Endothelial cell of umbilical vein (primary cell): ENCODE results near the gene POU3F1.

Experiments used
- CTCF ChIP-seq, 2 donors: IDR thresholded peaks; 1 replicate in 1 of 2; 2 replicates in 1 of 2; pipeline ENCODE4 v1.5.1; 2011; ENCODE audit warnings: low read length in 2 of 2, mild to moderate bottlenecking in 2 of 2, moderate library complexity in 2 of 2, control low read depth in 1 of 2, inconsistent platforms in 1 of 2, low read depth in 1 of 2; ENCODE audit not compliant: insufficient read depth in 1 of 2; ENCODE audit errors: extremely low read depth in 1 of 2
- EZH2 ChIP-seq: IDR thresholded peaks from 2 replicates; pipeline ENCODE4 v1.6.1; 2012; ENCODE audit warnings: borderline replicate concordance, low read depth, mild to moderate bottlenecking, moderate library complexity, low read length, inconsistent platforms; ENCODE audit not compliant: severe bottlenecking
- TF ChIP-seq, protein P1 (sequence below): IDR thresholded peaks from 2 replicates; pipeline ENCODE4 v1.6.1; 2011; ENCODE audit not compliant: insufficient read depth, insufficient read length

DNA sequence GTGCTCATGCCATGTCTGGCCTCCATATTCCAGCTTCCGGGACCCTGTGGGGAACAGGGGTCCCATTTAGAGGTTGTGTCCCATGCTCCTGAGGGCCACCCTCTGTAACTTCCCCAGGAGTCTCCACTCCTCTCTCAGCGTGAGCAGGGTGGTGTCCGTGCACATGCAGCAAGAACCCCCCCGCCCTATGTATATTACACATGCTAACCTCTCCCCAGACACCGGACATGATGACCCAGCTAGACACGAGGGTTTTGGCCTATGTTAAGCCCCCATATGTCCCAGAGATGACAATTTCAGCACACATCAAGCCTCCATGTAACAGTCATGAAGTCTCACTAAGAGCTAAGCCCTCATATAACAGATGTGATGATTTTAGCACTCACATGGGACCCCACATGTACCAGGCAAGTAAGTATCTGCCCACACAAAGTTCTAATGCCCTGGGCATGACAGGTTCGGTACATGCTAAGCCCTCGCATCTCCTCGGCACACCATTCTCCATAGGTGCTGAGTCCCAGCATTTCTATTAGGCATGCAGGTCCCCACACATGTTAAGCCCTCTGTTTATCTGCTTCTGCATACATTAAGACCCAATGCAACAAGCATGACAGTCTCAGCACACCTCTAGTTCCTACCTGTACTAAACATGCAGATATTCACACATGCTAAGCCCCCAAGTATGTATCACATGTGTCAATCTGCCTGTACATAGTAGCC lies 48.3 kb downstream of the POU3F1 start:
- TF ChIP-seq, protein P1, sequence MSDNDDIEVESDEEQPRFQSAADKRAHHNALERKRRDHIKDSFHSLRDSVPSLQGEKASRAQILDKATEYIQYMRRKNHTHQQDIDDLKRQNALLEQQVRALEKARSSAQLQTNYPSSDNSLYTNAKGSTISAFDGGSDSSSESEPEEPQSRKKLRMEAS: no peak
- TF ChIP-seq CTCF (IDR thresholded peaks at IDR 0.05; ENCODE audit: extremely low read depth in 1 of 2, insufficient read depth in 1 of 2, low read depth in 1 of 2, low read length in 2 of 2) (no peak), EZH2 (no peak)
